Neural cell (in vitro differentiated cells): ENCODE results near the gene RABGAP1L.

Experiments used
- CTCF ChIP-seq: fragments of 450-650 bp; IDR thresholded peaks from 2 replicates; pipeline ENCODE4 v1.5.1; 2014; ENCODE audit warnings: antibody characterized with exemption, mild to moderate bottlenecking, moderate library complexity; ENCODE audit not compliant: poor library complexity, severe bottlenecking
- RAD21 ChIP-seq: fragments of 450-650 bp; conservative IDR thresholded peaks from 2 replicates; pipeline ENCODE4 v1.6.1; 2014; ENCODE audit warnings: antibody characterized with exemption, mild to moderate bottlenecking, moderate library complexity
- REST ChIP-seq: IDR thresholded peaks from 2 replicates; pipeline ENCODE4 v1.6.1; 2012; ENCODE audit warnings: borderline replicate concordance
- TAF1 ChIP-seq: IDR thresholded peaks from 2 replicates; pipeline ENCODE4 v1.6.1; 2012; ENCODE audit warnings: low read depth

- TF ChIP-seq REST (no peak), CTCF (no peak), TAF1 (no peak), RAD21 (no peak)
These were observed 545.0 kb downstream of the RABGAP1L start for GRCh38 chr1:174704300-174704699.
